HepG2 (cell line): ENCODE data around the gene CCDC136. TPM values are rescaled to one million over a fixed set of nuclear protein-coding genes. Genes with fewer than 3 reads are reported as not detected.

ENCODE experiments used
- RAD21 ChIP-seq: fragments of 450-650 bp; formaldehyde crosslinking; IDR thresholded peaks from 2 replicates; pipeline ENCODE4 v1.5.0; 2020; ENCODE audit warnings: mild to moderate bottlenecking
- RBFOX2 ChIP-seq: fragments of 200-400 bp; formaldehyde crosslinking; IDR thresholded peaks from 2 replicates; pipeline ENCODE4 v1.6.1; 2017; ENCODE audit warnings: low read depth, mild to moderate bottlenecking, low read length
- SAFB2 ChIP-seq: sonication (generic); formaldehyde crosslinking; IDR thresholded peaks from 2 replicates; pipeline ENCODE4 v1.5.1; 2020; ENCODE audit warnings: missing genetic modification reagents, low read depth, mild to moderate bottlenecking, borderline replicate concordance
- SOX5 ChIP-seq: IDR thresholded peaks from 2 replicates; pipeline ENCODE4 v1.6.1; 2016; ENCODE audit warnings: borderline replicate concordance
- ZBTB8A ChIP-seq: sonication (generic); formaldehyde crosslinking; IDR thresholded peaks from 2 replicates; pipeline ENCODE4 v1.4.0; 2020; ENCODE audit warnings: mild to moderate bottlenecking, low read depth, missing genetic modification reagents, borderline replicate concordance
- ZNF121 ChIP-seq: sonication (generic); formaldehyde crosslinking; IDR thresholded peaks from 2 replicates; pipeline ENCODE4 v1.5.0; 2020; ENCODE audit warnings: mild to moderate bottlenecking, missing genetic modification reagents
- ZNF546 ChIP-seq: sonication (generic); formaldehyde crosslinking; conservative IDR thresholded peaks from 2 replicates; pipeline ENCODE4 v1.8.1; 2023; ENCODE audit warnings: mild to moderate bottlenecking, missing genetic modification reagents
- ZNF607 ChIP-seq: sonication (generic); formaldehyde crosslinking; IDR thresholded peaks from 2 replicates; pipeline ENCODE4 v1.5.1; 2020; ENCODE audit warnings: missing genetic modification reagents, mild to moderate bottlenecking, borderline replicate concordance
- ZNF761 ChIP-seq: sonication (generic); formaldehyde crosslinking; conservative IDR thresholded peaks from 2 replicates; pipeline ENCODE4 v1.4.0; 2020; ENCODE audit warnings: mild to moderate bottlenecking, missing genetic modification reagents
- polyA plus RNA-seq, 8 experiments: library from polyadenylated mRNA; depleted of rRNA in 3 of 8; stranded (reverse) in 7 of 8; unstranded in 1 of 8; fragments of >200 nt; fragmentation: Illumina TruSeq in 4 of 8; extraction: Trizol in 4 of 8; gene quantifications; 2 replicates each; pipeline versions ENCODE4 v1.2.1 to v1.2.3, GENCODE V29; 2011 to 2016; ENCODE audit warnings: low read depth in 4 of 8, missing spikeins in 1 of 8, mixed read lengths in 1 of 8; ENCODE audit not compliant: insufficient read depth in 1 of 8
- total RNA-seq, 5 experiments: library from RNA; depleted of rRNA; stranded (reverse); fragments of >200 nt; fragmentation: Illumina TruSeq; extraction: Trizol; gene quantifications; 2 replicates each; pipeline ENCODE4 v1.2.3, GENCODE V29; 2016; ENCODE audit warnings: low read depth in 1 of 5
- TF ChIP-seq, protein P1 (sequence below), 2 experiments: sonication (generic) in 1 of 2; formaldehyde crosslinking in 1 of 2; IDR thresholded peaks; 2 replicates each; pipeline versions ENCODE4 v1.4.0 to v1.6.1; 2016 to 2020; ENCODE audit warnings: borderline replicate concordance in 1 of 2, low read depth in 1 of 2, mild to moderate bottlenecking in 1 of 2, missing genetic modification reagents in 1 of 2
- TF ChIP-seq, protein P2 (sequence below): sonication (generic); formaldehyde crosslinking; IDR thresholded peaks from 2 replicates; pipeline ENCODE4 v1.4.0; 2020; ENCODE audit warnings: mild to moderate bottlenecking, missing genetic modification reagents
- TF ChIP-seq, protein P3 (sequence below): sonication (generic); formaldehyde crosslinking; IDR thresholded peaks from 2 replicates; pipeline ENCODE4 v1.4.0; 2020; ENCODE audit warnings: mild to moderate bottlenecking, missing genetic modification reagents

The CCDC136 gene
- total and polyA plus RNA-seq, 2 of the 13 experiments (the other 11 are each of a cell fraction or from before 2014, with no cell fraction given), result 0.04 to 0.38 TPM

DNA sequence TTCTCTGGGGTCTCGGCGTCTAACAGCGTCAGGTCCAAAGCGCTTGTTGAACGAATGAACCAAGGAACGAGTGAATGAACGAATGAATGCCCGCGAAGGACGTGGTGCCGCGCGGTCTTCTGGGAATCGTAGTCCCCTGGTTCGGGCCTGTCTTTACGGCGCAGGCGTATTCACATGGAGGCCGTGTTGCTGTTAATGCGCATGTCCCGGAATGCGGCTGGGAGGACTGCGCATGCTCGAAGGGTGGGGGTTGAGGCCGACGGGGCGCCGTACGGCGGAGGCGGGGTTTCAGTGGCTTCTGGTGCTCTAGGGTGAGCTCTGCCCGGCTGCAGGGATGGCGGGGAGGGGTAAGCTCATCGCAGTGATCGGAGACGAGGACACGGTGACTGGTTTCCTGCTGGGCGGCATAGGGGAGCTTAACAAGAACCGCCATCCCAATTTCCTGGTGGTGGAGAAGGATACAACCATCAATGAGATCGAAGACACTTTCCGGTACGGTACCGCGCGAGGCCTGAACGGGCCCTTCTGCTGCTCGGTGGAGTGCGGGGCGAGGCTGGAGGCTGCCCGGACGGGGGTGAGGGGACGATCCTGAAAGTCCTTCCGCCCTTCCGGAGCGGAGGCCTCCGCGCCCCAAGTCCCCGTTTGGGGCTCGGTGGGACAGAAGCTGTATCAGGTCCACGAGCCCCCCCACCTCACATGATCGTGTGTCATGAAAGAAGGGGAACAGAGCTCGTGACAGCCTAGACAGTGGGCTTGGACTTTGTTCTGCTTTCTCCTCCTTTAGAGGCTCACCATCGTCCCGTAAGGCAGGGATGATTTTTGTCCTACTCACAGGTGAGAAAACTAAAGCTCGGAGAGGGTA is 71.0 kb downstream of the CCDC136 start, which contains the start of gene ATP6V1F (continued):
- TF ChIP-seq ZNF607 (peak; percentile 68; the same call in 1 of the 2 replicates), ZBTB8A (CRISPR knock-in tag) (0 out of 2 replicates have a peak, but pooled peaks have one; percentile 37), RAD21 (CRISPR knock-in tag) (no peak), SAFB2 (CRISPR knock-in tag) (peak; percentile 69; the same call in 1 of the 2 replicates), RBFOX2 (peak; percentile 52; the same call in 1 of the 2 replicates), ZNF121 (CRISPR knock-in tag) (no peak), ZNF546 (CRISPR knock-in tag) (0 out of 2 replicates have a peak, but pooled peaks have one; percentile 50), ZNF761 (CRISPR knock-in tag) (0 out of 2 replicates have a peak, but pooled peaks have one; percentile 65), SOX5 (no peak; the same call in 1 of the 2 replicates)
- TF ChIP-seq, protein P1, sequence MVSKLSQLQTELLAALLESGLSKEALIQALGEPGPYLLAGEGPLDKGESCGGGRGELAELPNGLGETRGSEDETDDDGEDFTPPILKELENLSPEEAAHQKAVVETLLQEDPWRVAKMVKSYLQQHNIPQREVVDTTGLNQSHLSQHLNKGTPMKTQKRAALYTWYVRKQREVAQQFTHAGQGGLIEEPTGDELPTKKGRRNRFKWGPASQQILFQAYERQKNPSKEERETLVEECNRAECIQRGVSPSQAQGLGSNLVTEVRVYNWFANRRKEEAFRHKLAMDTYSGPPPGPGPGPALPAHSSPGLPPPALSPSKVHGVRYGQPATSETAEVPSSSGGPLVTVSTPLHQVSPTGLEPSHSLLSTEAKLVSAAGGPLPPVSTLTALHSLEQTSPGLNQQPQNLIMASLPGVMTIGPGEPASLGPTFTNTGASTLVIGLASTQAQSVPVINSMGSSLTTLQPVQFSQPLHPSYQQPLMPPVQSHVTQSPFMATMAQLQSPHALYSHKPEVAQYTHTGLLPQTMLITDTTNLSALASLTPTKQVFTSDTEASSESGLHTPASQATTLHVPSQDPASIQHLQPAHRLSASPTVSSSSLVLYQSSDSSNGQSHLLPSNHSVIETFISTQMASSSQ (IDR thresholded peaks at IDR 0.05; ENCODE audit: low read depth), result no peak
- TF ChIP-seq, protein P1 (CRISPR knock-in tag; IDR thresholded peaks at IDR 0.05; ENCODE audit: borderline replicate concordance), result peak; percentile 46; the same call in 1 of the 2 replicates
- TF ChIP-seq, protein P2, sequence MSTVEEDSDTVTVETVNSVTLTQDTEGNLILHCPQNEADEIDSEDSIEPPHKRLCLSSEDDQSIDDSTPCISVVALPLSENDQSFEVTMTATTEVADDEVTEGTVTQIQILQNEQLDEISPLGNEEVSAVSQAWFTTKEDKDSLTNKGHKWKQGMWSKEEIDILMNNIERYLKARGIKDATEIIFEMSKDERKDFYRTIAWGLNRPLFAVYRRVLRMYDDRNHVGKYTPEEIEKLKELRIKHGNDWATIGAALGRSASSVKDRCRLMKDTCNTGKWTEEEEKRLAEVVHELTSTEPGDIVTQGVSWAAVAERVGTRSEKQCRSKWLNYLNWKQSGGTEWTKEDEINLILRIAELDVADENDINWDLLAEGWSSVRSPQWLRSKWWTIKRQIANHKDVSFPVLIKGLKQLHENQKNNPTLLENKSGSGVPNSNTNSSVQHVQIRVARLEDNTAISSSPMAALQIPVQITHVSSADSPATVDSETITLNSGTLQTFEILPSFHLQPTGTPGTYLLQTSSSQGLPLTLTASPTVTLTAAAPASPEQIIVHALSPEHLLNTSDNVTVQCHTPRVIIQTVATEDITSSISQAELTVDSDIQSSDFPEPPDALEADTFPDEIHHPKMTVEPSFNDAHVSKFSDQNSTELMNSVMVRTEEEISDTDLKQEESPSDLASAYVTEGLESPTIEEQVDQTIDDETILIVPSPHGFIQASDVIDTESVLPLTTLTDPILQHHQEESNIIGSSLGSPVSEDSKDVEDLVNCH (CRISPR knock-in tag), result 0 out of 2 replicates have a peak, but pooled peaks have one; percentile 52
- TF ChIP-seq, protein P3, sequence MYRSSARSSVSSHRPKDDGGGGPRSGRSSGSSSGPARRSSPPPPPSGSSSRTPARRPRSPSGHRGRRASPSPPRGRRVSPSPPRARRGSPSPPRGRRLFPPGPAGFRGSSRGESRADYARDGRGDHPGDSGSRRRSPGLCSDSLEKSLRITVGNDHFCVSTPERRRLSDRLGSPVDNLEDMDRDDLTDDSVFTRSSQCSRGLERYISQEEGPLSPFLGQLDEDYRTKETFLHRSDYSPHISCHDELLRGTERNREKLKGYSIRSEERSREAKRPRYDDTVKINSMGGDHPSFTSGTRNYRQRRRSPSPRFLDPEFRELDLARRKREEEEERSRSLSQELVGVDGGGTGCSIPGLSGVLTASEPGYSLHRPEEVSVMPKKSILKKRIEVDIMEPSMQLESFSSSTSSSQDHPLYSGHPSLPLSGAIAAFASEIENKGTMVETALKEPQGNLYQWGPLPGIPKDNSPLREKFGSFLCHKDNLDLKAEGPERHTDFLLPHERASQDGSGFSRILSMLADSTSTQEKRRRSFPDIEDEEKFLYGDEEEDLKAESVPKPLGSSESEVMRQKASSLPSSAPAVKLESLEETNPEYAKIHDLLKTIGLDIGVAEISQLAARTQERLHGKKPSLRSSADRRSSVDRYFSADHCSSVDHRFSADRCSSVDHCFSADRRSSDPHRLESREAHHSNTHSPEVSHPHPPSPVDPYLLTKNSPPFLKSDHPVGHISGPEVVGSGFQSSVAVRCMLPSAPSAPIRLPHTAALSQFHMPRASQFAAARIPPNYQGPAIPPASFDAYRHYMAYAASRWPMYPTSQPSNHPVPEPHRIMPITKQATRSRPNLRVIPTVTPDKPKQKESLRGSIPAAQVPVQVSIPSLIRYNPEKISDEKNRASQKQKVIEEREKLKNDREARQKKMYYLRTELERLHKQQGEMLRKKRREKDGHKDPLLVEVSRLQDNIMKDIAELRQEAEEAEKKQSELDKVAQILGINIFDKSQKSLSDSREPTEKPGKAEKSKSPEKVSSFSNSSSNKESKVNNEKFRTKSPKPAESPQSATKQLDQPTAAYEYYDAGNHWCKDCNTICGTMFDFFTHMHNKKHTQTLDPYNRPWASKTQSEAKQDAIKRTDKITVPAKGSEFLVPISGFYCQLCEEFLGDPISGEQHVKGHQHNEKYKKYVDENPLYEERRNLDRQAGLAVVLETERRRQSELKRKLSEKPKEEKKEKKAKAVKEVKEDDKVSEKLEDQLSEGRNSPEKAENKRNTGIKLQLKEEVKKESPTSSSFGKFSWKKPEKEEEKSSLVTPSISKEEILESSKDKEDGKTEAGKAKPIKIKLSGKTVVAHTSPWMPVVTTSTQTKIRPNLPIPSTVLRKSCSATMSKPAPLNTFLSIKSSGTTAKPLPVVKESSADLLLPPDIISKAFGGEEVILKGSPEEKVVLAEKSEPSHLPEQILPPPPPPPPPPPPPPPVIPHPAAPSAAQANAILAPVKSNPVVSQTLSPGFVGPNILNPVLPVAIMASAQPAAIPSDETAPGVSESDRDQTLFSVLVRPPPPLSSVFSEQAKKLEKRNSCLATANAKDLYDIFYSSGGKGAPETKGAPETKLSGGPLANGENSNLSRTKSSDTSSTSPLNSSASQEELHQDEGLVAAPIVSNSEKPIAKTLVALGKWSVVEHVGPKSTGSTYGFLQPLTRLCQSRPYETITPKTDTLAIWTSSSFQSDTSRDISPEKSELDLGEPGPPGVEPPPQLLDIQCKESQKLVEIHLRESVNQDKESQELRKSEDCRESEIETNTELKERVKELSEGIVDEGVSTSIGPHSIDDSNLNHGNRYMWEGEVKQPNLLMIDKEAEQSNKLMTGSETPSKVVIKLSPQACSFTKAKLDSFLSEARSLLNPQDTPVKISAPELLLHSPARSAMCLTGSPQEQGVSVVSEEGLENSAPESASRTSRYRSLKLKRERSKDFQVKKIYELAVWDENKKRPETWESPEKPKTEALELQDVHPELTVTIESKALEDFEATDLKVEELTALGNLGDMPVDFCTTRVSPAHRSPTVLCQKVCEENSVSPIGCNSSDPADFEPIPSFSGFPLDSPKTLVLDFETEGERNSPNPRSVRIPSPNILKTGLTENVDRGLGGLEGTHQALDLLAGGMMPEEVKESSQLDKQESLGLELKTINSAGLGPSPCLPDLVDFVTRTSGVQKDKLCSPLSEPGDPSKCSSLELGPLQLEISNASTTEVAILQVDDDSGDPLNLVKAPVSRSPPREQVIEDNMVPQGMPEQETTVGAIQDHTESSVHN, result peak; percentile 61; the same call in 1 of the 2 replicates
